NCI-H526 treated with DMSO at 0.1 percent for 48 hours (cell line): ENCODE measurements around the gene MPO.

Experiments used
- DNase-seq: peaks from one replicate; lab custom pipeline; 2025; lab: John Stamatoyannopoulos, UW

MPO gene

GRCh38 chr17:58319173-58320162 lies 38.7 kb upstream of the MPO start:
- DNase-seq, result no peak

GRCh38 chr17:58318627-58319172 lies 38.0 kb upstream of the MPO start:
- DNase-seq, result no peak

GRCh38 chr17:58318065-58318481 lies 37.3 kb upstream of the MPO start:
- DNase-seq, result no peak

GRCh38 chr17:58317421-58318064 lies 36.8 kb upstream of the MPO start:
- DNase-seq, result peak; percentile 58

- DNase-seq, result no peak
Observed at GRCh38 chr17:58316260-58316960, 35.7 kb upstream of the MPO start.

- no peak for DNase-seq
Observed at GRCh38 chr17:58315750-58316149, 35.0 kb upstream of the MPO start.

GRCh38 chr17:58315281-58315711 lies 34.6 kb upstream of the MPO start:
- no peak for DNase-seq

GRCh38 chr17:58314706-58315015 lies 33.9 kb upstream of the MPO start:
- no peak for DNase-seq

- DNase-seq, result no peak
Observed at GRCh38 chr17:58313815-58314705, 33.3 kb upstream of the MPO start.

- no peak for DNase-seq
Observed at GRCh38 chr17:58312829-58313228, 32.1 kb upstream of the MPO start.

- no peak for DNase-seq
Observed at GRCh38 chr17:58312021-58312630, 31.4 kb upstream of the MPO start.

GRCh38 chr17:58311429-58311894 lies 30.7 kb upstream of the MPO start:
- DNase-seq, result no peak

- no peak for DNase-seq
Observed at GRCh38 chr17:58310511-58311428, 30.0 kb upstream of the MPO start.

- DNase-seq, result no peak
Observed at GRCh38 chr17:58309918-58310259, 29.2 kb upstream of the MPO start.

- DNase-seq, result no peak
Observed at GRCh38 chr17:58308985-58309917, 28.5 kb upstream of the MPO start.

GRCh38 chr17:58308173-58308984 lies 27.6 kb upstream of the MPO start:
- no peak for DNase-seq

GRCh38 chr17:58307468-58308172 lies 26.9 kb upstream of the MPO start:
- no peak for DNase-seq
